Keratinocyte (primary cell): ENCODE measurements around the gene CYP11A1.

Experiments
- EZH2 ChIP-seq: IDR thresholded peaks from one replicate; pipeline ENCODE4 v1.6.1; 2012; ENCODE audit warnings: inconsistent platforms, mild to moderate bottlenecking, low read length, moderate library complexity
- TF ChIP-seq, protein P1 (sequence below), 3 experiments: IDR thresholded peaks in 1 of 3; conservative IDR thresholded peaks in 1 of 3; optimal IDR thresholded peaks in 1 of 3; 2 replicates in 2 of 3; 3 replicates in 1 of 3; pipeline versions ENCODE3 to v1.5.1; 2011; ENCODE audit warnings: low read length in 3 of 3, mild to moderate bottlenecking in 3 of 3, moderate library complexity in 2 of 3, control low read depth in 1 of 3, inconsistent platforms in 1 of 3; ENCODE audit not compliant: insufficient read depth in 2 of 3; ENCODE audit errors: extremely low read depth in 1 of 3

GRCh38 chr15:74384881-74385643, 17.6 kb upstream of the CYP11A1 start:
- TF ChIP-seq, protein P1, sequence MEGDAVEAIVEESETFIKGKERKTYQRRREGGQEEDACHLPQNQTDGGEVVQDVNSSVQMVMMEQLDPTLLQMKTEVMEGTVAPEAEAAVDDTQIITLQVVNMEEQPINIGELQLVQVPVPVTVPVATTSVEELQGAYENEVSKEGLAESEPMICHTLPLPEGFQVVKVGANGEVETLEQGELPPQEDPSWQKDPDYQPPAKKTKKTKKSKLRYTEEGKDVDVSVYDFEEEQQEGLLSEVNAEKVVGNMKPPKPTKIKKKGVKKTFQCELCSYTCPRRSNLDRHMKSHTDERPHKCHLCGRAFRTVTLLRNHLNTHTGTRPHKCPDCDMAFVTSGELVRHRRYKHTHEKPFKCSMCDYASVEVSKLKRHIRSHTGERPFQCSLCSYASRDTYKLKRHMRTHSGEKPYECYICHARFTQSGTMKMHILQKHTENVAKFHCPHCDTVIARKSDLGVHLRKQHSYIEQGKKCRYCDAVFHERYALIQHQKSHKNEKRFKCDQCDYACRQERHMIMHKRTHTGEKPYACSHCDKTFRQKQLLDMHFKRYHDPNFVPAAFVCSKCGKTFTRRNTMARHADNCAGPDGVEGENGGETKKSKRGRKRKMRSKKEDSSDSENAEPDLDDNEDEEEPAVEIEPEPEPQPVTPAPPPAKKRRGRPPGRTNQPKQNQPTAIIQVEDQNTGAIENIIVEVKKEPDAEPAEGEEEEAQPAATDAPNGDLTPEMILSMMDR (optimal IDR thresholded peaks at IDR 0.05 in 1 of 3, IDR thresholded peaks at IDR 0.05 in 1 of 3, conservative IDR thresholded peaks at IDR 0.05 in 1 of 3; ENCODE audit: extremely low read depth in 1 of 3, insufficient read depth in 2 of 3, low read length in 3 of 3), result no peak
- no peak for TF ChIP-seq EZH2
